HCT116 (cell line): Measurements from ENCODE around the gene CCDC71. TPM values are rescaled to one million over a fixed set of nuclear protein-coding genes. Genes with fewer than 3 reads are reported as not detected.

Experiments used
- ATAC-seq: fragments of 200-7000 bp; cut with Tn5 transposase; 2 replicates; pipeline ENCODE4 v1.9.1; 2020; ENCODE audit warnings: mild to moderate bottlenecking, moderate library complexity
- BruUV-seq: library from RNA; stranded (reverse); fragments of 400-500 nt; replicated peaks from 2 replicates; lab custom pipeline; 2021; lab: Mats Ljungman, UMichigan
- CTCF ChIA-PET: fragments of 300-600 bp; sonication (Branson Sonifier 250); formaldehyde crosslinking; loops from one replicate; lab custom pipeline; 2021; ENCODE audit warnings: antibody characterized with exemption; lab: Charles Lee
- POLR2A ChIA-PET: fragments of 300-600, 350-600 bp; sonication (Branson Sonifier 250); formaldehyde crosslinking; loops from one replicate; lab custom pipeline; 2021; ENCODE audit warnings: antibody characterized with exemption; lab: Charles Lee
- RAD21 ChIA-PET, 2 experiments: fragments of 300-600 bp; sonication (Branson Sonifier 250); formaldehyde crosslinking; loops; one replicate each; lab custom pipeline; 2023; ENCODE audit warnings: low total read pairs in 2 of 2; ENCODE audit not compliant: uncharacterized antibody in 2 of 2, unreplicated experiment in 2 of 2, low non-redundant PET in 1 of 2; lab: Charles Lee
- DNase-seq: peaks from one replicate; pipeline ENCODE4 v3.0.0-alpha.2; 2010; ENCODE audit warnings: low read depth, low spot score
- H2AFZ ChIP-seq: fragments of 200-600 bp; shearing (Covaris generic), sonication (generic); 2 replicates; pipeline ENCODE4 v1.6.1; 2017; ENCODE audit warnings: low read depth, mixed run types, mixed read lengths, antibody characterized with exemption, low read length; ENCODE audit not compliant: poor library complexity, severe bottlenecking
- H3K27ac ChIP-seq: 2 replicates; pipeline ENCODE4 v1.5.1; 2012; ENCODE audit warnings: low read depth, low read length
- H3K27me3 ChIP-seq: fragments of 200-600 bp; sonication (generic); 2 replicates; pipeline ENCODE4 v1.6.1; 2016; ENCODE audit warnings: mixed run types, low read length, mixed read lengths; ENCODE audit not compliant: insufficient read depth
- H3K36me3 ChIP-seq, 2 experiments: fragments of 200-500 bp in 1 of 2; fragments of 200-600 bp in 1 of 2; sonication (Bioruptor generic) in 1 of 2; sonication (generic) in 1 of 2; 2 replicates each; pipeline versions ENCODE4 v1.5.1 to v1.6.1; 2014 to 2016; ENCODE audit warnings: low read length in 2 of 2, inconsistent platforms in 1 of 2, mixed read lengths in 1 of 2, mixed run types in 1 of 2; ENCODE audit not compliant: insufficient read depth in 2 of 2, control insufficient read depth in 1 of 2
- H3K4me1 ChIP-seq, 2 experiments: fragments of 200-600 bp in 1 of 2; sonication (generic) in 1 of 2; 2 replicates each; pipeline versions ENCODE4 v1.5.1 to v1.6.1; 2012 to 2017; ENCODE audit warnings: low read length in 2 of 2, inconsistent platforms in 1 of 2, mild to moderate bottlenecking in 1 of 2, mixed read lengths in 1 of 2, mixed run types in 1 of 2, moderate library complexity in 1 of 2; ENCODE audit not compliant: insufficient read depth in 2 of 2, control insufficient read depth in 1 of 2
- H3K4me2 ChIP-seq: fragments of 200-600 bp; sonication (generic); 2 replicates; pipeline ENCODE4 v1.6.1; 2017; ENCODE audit warnings: mixed run types, low read length, mixed read lengths
- H3K4me3 ChIP-seq, 2 experiments: fragments of 200-600 bp in 1 of 2; sonication (generic) in 1 of 2; replicated peaks in 1 of 2; 2 replicates each; pipeline ENCODE4 v1.5.1; 2011 to 2016; ENCODE audit warnings: low read length in 2 of 2, control low read depth in 1 of 2, low read depth in 1 of 2, mild to moderate bottlenecking in 1 of 2, mixed read lengths in 1 of 2, mixed run types in 1 of 2
- H3K79me2 ChIP-seq: fragments of 200-600 bp; sonication (generic); 2 replicates; pipeline ENCODE4 v1.6.1; 2017; ENCODE audit warnings: mild to moderate bottlenecking, mixed run types, low read length, moderate library complexity, mixed read lengths; ENCODE audit not compliant: insufficient read depth
- H3K9ac ChIP-seq: fragments of 200-600 bp; sonication (generic); 2 replicates; pipeline ENCODE4 v1.6.1; 2016; ENCODE audit warnings: low read length, mixed read lengths
- H3K9me2 ChIP-seq: fragments of 200-600 bp; sonication (generic), shearing (Covaris generic); 2 replicates; pipeline ENCODE4 v1.6.1; 2017; ENCODE audit warnings: mixed run types, mild to moderate bottlenecking, moderate library complexity; ENCODE audit not compliant: insufficient read depth
- H3K9me3 ChIP-seq, 2 experiments: fragments of 200-500 bp in 1 of 2; fragments of 200-600 bp in 1 of 2; sonication (Bioruptor generic) in 1 of 2; sonication (generic) in 1 of 2; 2 replicates each; pipeline ENCODE4 v1.6.1; 2014 to 2017; ENCODE audit warnings: low read length in 2 of 2, mixed read lengths in 2 of 2, inconsistent platforms in 1 of 2, low read depth in 1 of 2, mild to moderate bottlenecking in 1 of 2, mixed run types in 1 of 2, moderate library complexity in 1 of 2; ENCODE audit not compliant: control insufficient read depth in 1 of 2, insufficient read depth in 1 of 2
- H4K20me1 ChIP-seq: fragments of 200-600 bp; sonication (generic), shearing (Covaris generic); 2 replicates; pipeline ENCODE4 v1.6.1; 2017; ENCODE audit warnings: mixed run types, mild to moderate bottlenecking, moderate library complexity; ENCODE audit not compliant: insufficient read depth
- CBX3 ChIP-seq: IDR thresholded peaks from 2 replicates; pipeline ENCODE4 v1.6.1; 2012; ENCODE audit warnings: low read depth
- EGR1 ChIP-seq: IDR thresholded peaks from 2 replicates; pipeline ENCODE4 v1.6.1; 2012; ENCODE audit warnings: low read depth
- EZH2 ChIP-seq: fragments of 200-600 bp; sonication (generic); IDR thresholded peaks from 2 replicates; pipeline ENCODE4 v1.6.1; 2017; ENCODE audit warnings: antibody characterized with exemption, mixed run types
- MAX ChIP-seq: IDR thresholded peaks from 2 replicates; pipeline ENCODE4 v1.6.1; 2012
- RAD21 ChIP-seq: IDR thresholded peaks from 2 replicates; pipeline ENCODE4 v1.6.1; 2012; ENCODE audit warnings: low read depth, mild to moderate bottlenecking
- YY1 ChIP-seq: IDR thresholded peaks from 2 replicates; pipeline ENCODE4 v1.6.1; 2011; ENCODE audit warnings: low read length, low read depth, moderate library complexity, mild to moderate bottlenecking; ENCODE audit not compliant: insufficient replicate concordance; ENCODE audit errors: extremely low read depth
- ZBTB33 ChIP-seq: IDR thresholded peaks from 2 replicates; pipeline ENCODE4 v1.6.1; 2011; ENCODE audit warnings: mild to moderate bottlenecking, low read length, moderate library complexity; ENCODE audit not compliant: insufficient replicate concordance; ENCODE audit errors: extremely low read depth
- intact Hi-C: fragments of 100-400 bp; cut with micrococcal nuclease; formaldehyde crosslinking; loops from 2 replicates; pipeline ENCODE4 v1.10.0; 2022
- total RNA-seq: library from RNA; stranded (reverse); gene quantifications from one replicate; pipeline ENCODE4 v1.2.1, GENCODE V29; 2021; ENCODE audit not compliant: unreplicated experiment

Gene CCDC71
- total RNA-seq, 1 experiment from 2014 or later: 32.8 TPM

- TF ChIP-seq ZBTB33 (no peak), EZH2 (no peak), MAX (no peak)
- TF ChIP-seq, all 23 proteins: peak for 0
These were observed 41.0 kb downstream of the CCDC71 start (continued) for GRCh38 chr3:49124991-49125670.

- DNase-seq (no peak), ATAC-seq (no peak)
- Histone ChIP-seq H3K27me3 (no peaks in the 10 kb centered on the region), H3K4me2 (no peak overlapping the region), H3K4me3 (no peak overlapping the region), H3K9ac (no peak overlapping the region), H3K9me2 (no peaks in the 10 kb centered on the region), H3K27ac (no peak overlapping the region), H3K36me3 (peaks cover 6 to 8% of the 10 kb centered on the region in 2 experiments; a peak in 3 of 4 replicates), H4K20me1 (no peaks in the 10 kb centered on the region), H3K79me2 (peaks cover 13% of the 10 kb centered on the region), H3K9me3 (no peaks in the 10 kb centered on the region), H3K4me1 (peaks cover 4 to 13% of the 10 kb centered on the region in 2 experiments), H2AFZ (no peak overlapping the region)
- TF ChIP-seq RAD21 (no peak), EGR1 (no peak), YY1 (no peak), CBX3 (no peak)
- intact Hi-C loops: no loop called here
- ChIA-PET POLR2A (no interaction called here), RAD21 (no interaction called here), CTCF (no interaction called here)
- BruUV-seq: no TSS peak
These were observed 41.9 kb downstream of the CCDC71 start for GRCh38 chr3:49124203-49124602.
